Prostate gland (tissue), 2 donors: ENCODE data around the gene CRTC2. TPM values are rescaled to one million over a fixed set of nuclear protein-coding genes. Genes with fewer than 3 reads are reported as not detected.
A peak's percentile ranks its signal among the peaks of the same experiment; 100 is the strongest.

Experiments used
- DNase-seq: peaks from one replicate; pipeline ENCODE4 v3.0.0-alpha.2; 2019; ENCODE audit warnings: low spot score
- H3K27ac ChIP-seq, 2 donors: fragments of 200-600 bp; sonication (generic); 2 replicates each; pipeline ENCODE4 v1.5.1; 2017 to 2019
- H3K27me3 ChIP-seq: fragments of 200-600 bp; sonication (generic); replicated peaks from 2 replicates; pipeline ENCODE4 v1.5.1; 2019; ENCODE audit not compliant: insufficient read depth
- H3K36me3 ChIP-seq, 2 donors: fragments of 200-600 bp; sonication (generic); 1 replicate in 1 of 2; 2 replicates in 1 of 2; pipeline versions ENCODE4 v1.5.1 to v1.8.1; 2017 to 2019
- H3K4me1 ChIP-seq: fragments of 200-600 bp; sonication (generic); replicated peaks from 2 replicates; pipeline ENCODE4 v1.5.1; 2019
- H3K4me3 ChIP-seq, 2 donors: fragments of 200-600 bp; sonication (generic); 2 replicates each; pipeline ENCODE4 v1.5.1; 2017 to 2019
- H3K9me3 ChIP-seq: fragments of 200-600 bp; sonication (generic); 2 replicates; pipeline ENCODE4 v1.5.1; 2017
- POLR2A ChIP-seq: fragments of 450-650 bp; IDR thresholded peaks from one replicate; pipeline ENCODE4 v1.6.1; 2016; ENCODE audit warnings: antibody characterized with exemption, mild to moderate bottlenecking
- POLR2AphosphoS5 ChIP-seq: sonication (generic); formaldehyde crosslinking; IDR thresholded peaks from one replicate; pipeline ENCODE4 v1.6.1; 2017; ENCODE audit warnings: antibody characterized with exemption
- WGBS: methylation state at CpG from one replicate; pipeline ENCODE4 v1.1.5; 2018; 5-methylcytosine and 5-hydroxymethylcytosine counted together
- intact Hi-C: fragments of 100-400 bp; cut with DNase I; formaldehyde crosslinking; loops from one replicate; pipeline ENCODE4 v1.14.2; 2022
- total RNA-seq, 2 donors: library from RNA; depleted of rRNA; stranded (reverse); fragments of >200 nt; gene quantifications; one replicate each; pipeline ENCODE4 v1.1.0, GENCODE V29; 2016
- TF ChIP-seq, protein P1 (sequence below), 4 experiments: fragments of 200-600 bp in 2 of 4; fragments of 450-650 bp in 2 of 4; sonication (generic) in 2 of 4; IDR thresholded peaks; 1 replicate in 3 of 4; 2 replicates in 1 of 4; pipeline ENCODE4 v1.5.1; 2016 to 2019; ENCODE audit warnings: antibody characterized with exemption in 4 of 4, mild to moderate bottlenecking in 2 of 4, moderate library complexity in 2 of 4

The CRTC2 gene
- total RNA-seq, 2 donors from 2014 or later, result 18.5 to 30.2 TPM

DNA sequence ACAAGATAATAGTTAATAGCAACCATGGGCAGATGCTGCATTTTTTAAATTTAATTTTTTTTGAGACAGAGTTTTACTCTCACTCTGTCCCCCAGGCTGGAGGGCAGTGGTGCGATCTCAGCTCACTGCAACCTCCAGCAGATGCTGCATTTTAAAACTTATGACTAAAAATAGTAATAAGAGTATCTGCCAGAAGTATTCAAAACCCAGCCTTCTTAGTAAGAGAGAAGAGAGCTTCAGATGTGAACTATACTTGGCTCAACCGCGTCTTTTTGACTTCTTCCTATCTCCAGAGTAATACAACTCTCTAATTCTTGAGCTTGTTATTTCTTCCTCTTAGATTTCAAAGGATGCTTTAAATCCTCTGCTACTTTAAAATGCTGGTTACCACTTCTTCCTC is 36.8 kb upstream of the CRTC2 start:
- Histone ChIP-seq H3K4me3 (no peak overlapping the region), H3K9me3 (no peaks in the 10 kb centered on the region), H3K36me3 (peaks cover 0 to 2% of the 10 kb centered on the region in 2 donors), H3K27ac (no peak overlapping the region), H3K4me1 (peaks cover 3% of the 10 kb centered on the region), H3K27me3 (no peaks in the 10 kb centered on the region)
- whole genome bisulfite sequencing, result 74% methylated on average over 3 of the region's 3 CpGs
- no peak for DNase-seq
- TF ChIP-seq POLR2AphosphoS5 (no peak), POLR2A (no peak)
- TF ChIP-seq, protein P1, sequence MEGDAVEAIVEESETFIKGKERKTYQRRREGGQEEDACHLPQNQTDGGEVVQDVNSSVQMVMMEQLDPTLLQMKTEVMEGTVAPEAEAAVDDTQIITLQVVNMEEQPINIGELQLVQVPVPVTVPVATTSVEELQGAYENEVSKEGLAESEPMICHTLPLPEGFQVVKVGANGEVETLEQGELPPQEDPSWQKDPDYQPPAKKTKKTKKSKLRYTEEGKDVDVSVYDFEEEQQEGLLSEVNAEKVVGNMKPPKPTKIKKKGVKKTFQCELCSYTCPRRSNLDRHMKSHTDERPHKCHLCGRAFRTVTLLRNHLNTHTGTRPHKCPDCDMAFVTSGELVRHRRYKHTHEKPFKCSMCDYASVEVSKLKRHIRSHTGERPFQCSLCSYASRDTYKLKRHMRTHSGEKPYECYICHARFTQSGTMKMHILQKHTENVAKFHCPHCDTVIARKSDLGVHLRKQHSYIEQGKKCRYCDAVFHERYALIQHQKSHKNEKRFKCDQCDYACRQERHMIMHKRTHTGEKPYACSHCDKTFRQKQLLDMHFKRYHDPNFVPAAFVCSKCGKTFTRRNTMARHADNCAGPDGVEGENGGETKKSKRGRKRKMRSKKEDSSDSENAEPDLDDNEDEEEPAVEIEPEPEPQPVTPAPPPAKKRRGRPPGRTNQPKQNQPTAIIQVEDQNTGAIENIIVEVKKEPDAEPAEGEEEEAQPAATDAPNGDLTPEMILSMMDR (IDR thresholded peaks at IDR 0.05), result no peak
- intact Hi-C loops, result loop anchor here (10.0 kb wide), 1 partner anchor 190 kb away; no protein-coding TSS in a partner anchor

DNA sequence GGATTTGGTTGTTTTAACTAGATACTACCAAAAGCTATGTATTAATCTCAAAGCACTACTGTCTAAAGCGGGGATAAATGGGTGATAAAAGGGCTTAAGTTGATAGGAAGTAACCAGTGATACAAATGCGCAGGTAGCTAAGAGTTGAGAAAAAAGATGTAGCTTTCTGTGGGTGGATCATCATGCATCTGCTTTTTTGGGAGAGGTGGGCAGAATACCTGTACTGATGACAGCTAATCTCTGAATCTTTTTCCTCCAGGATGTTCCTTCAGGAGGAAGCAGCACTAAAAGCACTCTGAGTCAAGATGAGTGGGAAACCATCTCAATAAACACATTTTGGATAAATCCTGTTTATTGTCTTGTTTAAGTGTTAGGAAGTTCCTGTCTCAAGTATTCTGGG is 33.4 kb upstream of the CRTC2 start:
- no peaks in the 10 kb centered on the region for H3K9me3 ChIP-seq
- no peak for DNase-seq
- TF ChIP-seq POLR2A (no peak), POLR2AphosphoS5 (no peak)
- TF ChIP-seq, protein P1 (IDR thresholded peaks at IDR 0.05), result no peak
- H3K4me3 ChIP-seq, result peak overlapping the region; percentile 72 to 77
- 97% methylated on average over 2 of the region's 2 CpGs for WGBS
- intact Hi-C loops, result loop anchor here (10.0 kb wide), 1 partner anchor 193 kb away; no protein-coding TSS in a partner anchor
- peak overlapping the region; percentile 88 to 93 for H3K27ac ChIP-seq
- peaks cover 3% of the 10 kb centered on the region for H3K4me1 ChIP-seq
- peaks cover 0 to 2% of the 10 kb centered on the region in 2 donors for H3K36me3 ChIP-seq
- no peaks in the 10 kb centered on the region for H3K27me3 ChIP-seq

DNA sequence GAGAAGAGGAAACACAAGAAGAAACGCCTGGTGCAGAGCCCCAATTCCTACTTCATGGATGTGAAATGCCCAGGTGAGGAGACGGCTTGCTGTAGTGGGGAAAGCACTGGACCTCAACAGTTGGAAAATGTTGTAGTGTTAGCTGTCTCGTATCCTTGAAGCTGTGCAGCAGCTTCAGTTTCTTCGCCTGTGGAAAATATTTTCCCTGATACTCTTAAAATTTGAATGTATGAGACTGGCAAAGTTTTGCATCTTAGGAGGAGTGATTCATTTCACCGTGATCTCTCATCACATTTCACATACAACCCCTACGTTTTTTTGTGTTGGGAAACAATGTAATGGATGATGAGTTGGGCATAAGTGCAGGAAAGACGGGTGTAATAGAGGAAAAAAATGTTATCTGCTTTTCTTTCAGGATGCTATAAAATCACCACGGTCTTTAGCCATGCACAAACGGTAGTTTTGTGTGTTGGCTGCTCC is 32.8 kb upstream of the CRTC2 start:
- intact Hi-C loops, result loop anchor here (10.0 kb wide), 1 partner anchor 194 kb away; no protein-coding TSS in a partner anchor
- DNase-seq, result no peak
- Histone ChIP-seq H3K27ac (peak overlapping the region; percentile 88 to 93), H3K4me1 (peaks cover 3% of the 10 kb centered on the region), H3K36me3 (peaks cover 0 to 2% of the 10 kb centered on the region in 2 donors), H3K27me3 (no peaks in the 10 kb centered on the region), H3K4me3 (peak overlapping the region; percentile 72 to 77), H3K9me3 (no peaks in the 10 kb centered on the region)
- 6% methylated on average over 9 of the region's 9 CpGs for WGBS
- TF ChIP-seq, protein P1 (IDR thresholded peaks at IDR 0.05), result no peak
- TF ChIP-seq POLR2AphosphoS5, result no peak

DNA sequence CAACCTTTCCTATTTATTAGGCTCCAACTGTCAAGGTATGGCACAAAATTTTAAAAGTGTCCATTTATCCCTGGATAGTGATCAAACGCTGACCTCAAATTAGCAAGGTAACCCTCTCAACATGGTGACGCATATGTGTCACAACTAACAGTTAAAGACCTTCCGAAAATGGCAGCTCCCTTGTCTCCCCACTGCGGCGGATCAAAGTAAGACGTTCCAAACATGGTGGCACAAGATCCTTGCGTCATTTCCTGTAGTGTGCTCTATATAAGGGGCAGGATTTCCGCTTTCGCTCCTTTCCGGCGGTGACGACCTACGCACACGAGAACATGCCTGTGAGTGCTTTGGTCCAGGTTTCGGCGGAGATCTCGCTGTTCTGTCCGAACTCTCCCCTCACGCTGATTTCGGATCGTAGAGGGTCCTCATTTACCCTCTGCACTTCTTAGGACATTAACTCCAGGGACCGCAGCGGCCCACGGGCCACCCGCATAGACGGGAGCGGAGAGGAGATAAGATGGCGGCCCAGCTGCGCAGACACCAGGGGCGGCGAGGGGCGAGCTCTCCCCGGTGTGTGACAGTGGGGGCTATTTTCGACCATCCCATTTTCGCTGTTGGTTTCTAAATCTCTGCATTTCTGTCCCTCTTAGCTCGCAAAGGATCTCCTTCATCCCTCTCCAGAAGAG is 32.2 kb upstream of the CRTC2 start, which contains the start of gene RPS27:
Gene RPS27, plus strand, starts transcription at position 295 of the 683 bp plus-strand sequence. Its CDS starts 35 bp downstream, at position 330.
- H3K4me3 ChIP-seq, result peak within 1 kb of the TSS; percentile 72 to 77
- 0% methylated on average over 36 of the region's 36 CpGs for WGBS
- peak within 1 kb of the TSS; percentile 88 to 93 for H3K27ac ChIP-seq
- peaks cover 0 to 2% of the 10 kb centered on the region in 2 donors for H3K36me3 ChIP-seq
- peaks cover 3% of the 10 kb centered on the region for H3K4me1 ChIP-seq
- H3K9me3 ChIP-seq, result no peaks in the 10 kb centered on the region
- intact Hi-C loops, result loop anchor here (10.0 kb wide), 1 partner anchor 194 kb away; no protein-coding TSS in a partner anchor
- peak; percentile 95 for DNase-seq
- TF ChIP-seq POLR2A (peak; percentile 91), POLR2AphosphoS5 (peak; percentile 100)
- TF ChIP-seq, protein P1 (IDR thresholded peaks at IDR 0.05), result peak in 2 of 4 experiments; percentile 23 to 31
- H3K27me3 ChIP-seq, result no peaks in the 10 kb centered on the region
